Keratinocyte (primary cell): Measurements from ENCODE around the gene PGM2L1. TPM values are rescaled to one million over a fixed set of nuclear protein-coding genes. Genes with fewer than 3 reads are reported as not detected.

ENCODE experiments used
- DNase-seq: peaks from one replicate; pipeline ENCODE4 v3.0.0-alpha.2; 2011; ENCODE audit warnings: low read depth, missing footprints, low spot score
- FAIRE-seq: peaks from 2 replicates; lab custom pipeline; 2011; peaks lifted over from hg19 to GRCh38; lab: Jason Lieb, UNC
- H2AFZ ChIP-seq: 2 replicates; pipeline ENCODE4 v1.6.0; 2012; ENCODE audit warnings: low read length, control low read depth, inconsistent platforms; ENCODE audit not compliant: control insufficient read depth
- H3K27ac ChIP-seq: 2 replicates; pipeline ENCODE4 v1.5.1; 2011; ENCODE audit warnings: low read length; ENCODE audit not compliant: control insufficient read depth, insufficient read depth
- H3K27me3 ChIP-seq: 3 replicates; pipeline ENCODE4 v1.6.0; 2011; ENCODE audit warnings: low read length; ENCODE audit not compliant: control insufficient read depth, insufficient read depth; ENCODE audit errors: extremely low read depth
- H3K36me3 ChIP-seq, 2 experiments: 2 replicates in 1 of 2; 3 replicates in 1 of 2; pipeline ENCODE4 v1.5.1; 2011; ENCODE audit warnings: low read length in 2 of 2, mild to moderate bottlenecking in 1 of 2; ENCODE audit not compliant: control insufficient read depth in 2 of 2, insufficient read depth in 2 of 2; ENCODE audit errors: extremely low read depth in 1 of 2
- H3K4me1 ChIP-seq: 3 replicates; pipeline ENCODE4 v1.5.1; 2011; ENCODE audit warnings: low read length; ENCODE audit not compliant: control insufficient read depth, insufficient read depth; ENCODE audit errors: extremely low read depth
- H3K4me2 ChIP-seq: 3 replicates; pipeline ENCODE4 v1.6.0; 2011; ENCODE audit warnings: low read depth, low read length; ENCODE audit not compliant: control insufficient read depth, insufficient read depth; ENCODE audit errors: extremely low read depth
- H3K4me3 ChIP-seq, 3 experiments: fragments of 200-600 bp in 1 of 3; sonication (generic) in 1 of 3; 2 replicates in 2 of 3; 3 replicates in 1 of 3; pipeline ENCODE4 v1.5.1; 2011 to 2016; ENCODE audit warnings: low read length in 3 of 3, mild to moderate bottlenecking in 3 of 3, control low read depth in 2 of 3, inconsistent platforms in 1 of 3, low read depth in 1 of 3, mixed read lengths in 1 of 3, mixed run types in 1 of 3, moderate library complexity in 1 of 3; ENCODE audit not compliant: control insufficient read depth in 2 of 3, insufficient read depth in 2 of 3; ENCODE audit errors: extremely low read depth in 1 of 3
- H3K79me2 ChIP-seq: 2 replicates; pipeline ENCODE4 v1.6.0; 2012; ENCODE audit warnings: low read length; ENCODE audit not compliant: control insufficient read depth, insufficient read depth
- H3K9ac ChIP-seq: 3 replicates; pipeline ENCODE4 v1.6.0; 2011; ENCODE audit warnings: low read length; ENCODE audit not compliant: control insufficient read depth, insufficient read depth; ENCODE audit errors: extremely low read depth
- H3K9me1 ChIP-seq: 3 replicates; pipeline ENCODE4 v1.6.0; 2011; ENCODE audit warnings: low read length; ENCODE audit not compliant: control insufficient read depth, insufficient read depth; ENCODE audit errors: extremely low read depth
- H3K9me3 ChIP-seq: 2 replicates; pipeline ENCODE4 v1.5.1; 2012; ENCODE audit warnings: low read depth, low read length; ENCODE audit not compliant: control insufficient read depth
- H4K20me1 ChIP-seq: 3 replicates; pipeline ENCODE4 v1.6.0; 2011; ENCODE audit warnings: low read length; ENCODE audit not compliant: control insufficient read depth, insufficient read depth; ENCODE audit errors: extremely low read depth
- EZH2 ChIP-seq: IDR thresholded peaks from one replicate; pipeline ENCODE4 v1.6.1; 2012; ENCODE audit warnings: inconsistent platforms, mild to moderate bottlenecking, low read length, moderate library complexity
- dilution Hi-C: fragments of 300-500 bp; cut with MboI; formaldehyde crosslinking; loops from one replicate; pipeline ENCODE4 v1.7.0; 2020; ENCODE audit warnings: low sequenced_read_pairs; ENCODE audit not compliant: extremely low pct_ligation_motif_present
- polyA plus RNA-seq, 5 experiments: library from polyadenylated mRNA; depleted of rRNA in 3 of 5; stranded (reverse) in 3 of 5; stranded (forward) in 1 of 5; unstranded in 1 of 5; fragments of >200 nt; gene quantifications; 1 replicate in 1 of 5; 2 replicates in 3 of 5; 3 replicates in 1 of 5; pipeline versions ENCODE4 v1.2.1 to v1.2.3, GENCODE V29; 2011 to 2012; ENCODE audit warnings: missing spikeins in 2 of 5, low read depth in 1 of 5, low replicate concordance in 1 of 5
- TF ChIP-seq, protein P1 (sequence below), 3 experiments: IDR thresholded peaks in 1 of 3; conservative IDR thresholded peaks in 1 of 3; optimal IDR thresholded peaks in 1 of 3; 2 replicates in 2 of 3; 3 replicates in 1 of 3; pipeline versions ENCODE3 to v1.5.1; 2011; ENCODE audit warnings: low read length in 3 of 3, mild to moderate bottlenecking in 3 of 3, moderate library complexity in 2 of 3, control low read depth in 1 of 3, inconsistent platforms in 1 of 3; ENCODE audit not compliant: insufficient read depth in 2 of 3; ENCODE audit errors: extremely low read depth in 1 of 3

PGM2L1 gene
- polyA plus RNA-seq, 1 donor (not counting 4 experiments of a cell fraction or from before 2014, with no cell fraction given): 3.1 TPM

DNA sequence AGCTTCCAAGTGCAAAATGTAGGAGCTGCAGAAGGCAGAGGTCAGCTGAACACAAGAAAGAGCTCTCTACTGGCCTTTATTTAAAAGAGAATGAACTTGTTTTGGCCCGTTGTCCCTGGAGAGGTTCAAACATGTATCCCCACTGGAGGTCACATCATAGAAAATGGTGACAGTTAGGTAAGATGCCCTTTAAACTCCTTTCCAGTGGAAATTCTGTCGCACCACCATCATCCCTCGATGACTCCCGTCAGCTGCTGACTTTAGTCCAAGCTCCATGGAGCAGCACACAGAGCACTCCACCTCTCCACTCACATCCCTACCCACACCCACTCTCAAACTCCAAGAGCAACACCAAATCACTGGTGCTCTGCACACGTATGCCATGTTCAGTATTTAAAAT lies 71.6 kb downstream of the PGM2L1 start:
- H4K20me1 ChIP-seq: no peaks in the 10 kb centered on the region
- no peak overlapping the region for H3K27ac ChIP-seq
- H3K4me2 ChIP-seq: no peak overlapping the region
- H3K9me1 ChIP-seq: no peaks in the 10 kb centered on the region
- no peak overlapping the region for H3K9ac ChIP-seq
- no peaks in the 10 kb centered on the region for H3K27me3 ChIP-seq
- no peaks in the 10 kb centered on the region for H3K9me3 ChIP-seq
- H3K4me1 ChIP-seq: peaks cover 3% of the 10 kb centered on the region
- DNase-seq (no peak), FAIRE-seq (no peak)
- dilution Hi-C loops: no loop called here
- H3K4me3 ChIP-seq: no peak overlapping the region
- TF ChIP-seq, protein P1, sequence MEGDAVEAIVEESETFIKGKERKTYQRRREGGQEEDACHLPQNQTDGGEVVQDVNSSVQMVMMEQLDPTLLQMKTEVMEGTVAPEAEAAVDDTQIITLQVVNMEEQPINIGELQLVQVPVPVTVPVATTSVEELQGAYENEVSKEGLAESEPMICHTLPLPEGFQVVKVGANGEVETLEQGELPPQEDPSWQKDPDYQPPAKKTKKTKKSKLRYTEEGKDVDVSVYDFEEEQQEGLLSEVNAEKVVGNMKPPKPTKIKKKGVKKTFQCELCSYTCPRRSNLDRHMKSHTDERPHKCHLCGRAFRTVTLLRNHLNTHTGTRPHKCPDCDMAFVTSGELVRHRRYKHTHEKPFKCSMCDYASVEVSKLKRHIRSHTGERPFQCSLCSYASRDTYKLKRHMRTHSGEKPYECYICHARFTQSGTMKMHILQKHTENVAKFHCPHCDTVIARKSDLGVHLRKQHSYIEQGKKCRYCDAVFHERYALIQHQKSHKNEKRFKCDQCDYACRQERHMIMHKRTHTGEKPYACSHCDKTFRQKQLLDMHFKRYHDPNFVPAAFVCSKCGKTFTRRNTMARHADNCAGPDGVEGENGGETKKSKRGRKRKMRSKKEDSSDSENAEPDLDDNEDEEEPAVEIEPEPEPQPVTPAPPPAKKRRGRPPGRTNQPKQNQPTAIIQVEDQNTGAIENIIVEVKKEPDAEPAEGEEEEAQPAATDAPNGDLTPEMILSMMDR (optimal IDR thresholded peaks at IDR 0.05 in 1 of 3, IDR thresholded peaks at IDR 0.05 in 1 of 3, conservative IDR thresholded peaks at IDR 0.05 in 1 of 3; ENCODE audit: extremely low read depth in 1 of 3, insufficient read depth in 2 of 3, low read length in 3 of 3): no peak
- TF ChIP-seq EZH2: no peak
- H3K79me2 ChIP-seq: no peaks in the 10 kb centered on the region
- H2AFZ ChIP-seq: no peak overlapping the region
- H3K36me3 ChIP-seq: no peaks in the 10 kb centered on the region

DNA sequence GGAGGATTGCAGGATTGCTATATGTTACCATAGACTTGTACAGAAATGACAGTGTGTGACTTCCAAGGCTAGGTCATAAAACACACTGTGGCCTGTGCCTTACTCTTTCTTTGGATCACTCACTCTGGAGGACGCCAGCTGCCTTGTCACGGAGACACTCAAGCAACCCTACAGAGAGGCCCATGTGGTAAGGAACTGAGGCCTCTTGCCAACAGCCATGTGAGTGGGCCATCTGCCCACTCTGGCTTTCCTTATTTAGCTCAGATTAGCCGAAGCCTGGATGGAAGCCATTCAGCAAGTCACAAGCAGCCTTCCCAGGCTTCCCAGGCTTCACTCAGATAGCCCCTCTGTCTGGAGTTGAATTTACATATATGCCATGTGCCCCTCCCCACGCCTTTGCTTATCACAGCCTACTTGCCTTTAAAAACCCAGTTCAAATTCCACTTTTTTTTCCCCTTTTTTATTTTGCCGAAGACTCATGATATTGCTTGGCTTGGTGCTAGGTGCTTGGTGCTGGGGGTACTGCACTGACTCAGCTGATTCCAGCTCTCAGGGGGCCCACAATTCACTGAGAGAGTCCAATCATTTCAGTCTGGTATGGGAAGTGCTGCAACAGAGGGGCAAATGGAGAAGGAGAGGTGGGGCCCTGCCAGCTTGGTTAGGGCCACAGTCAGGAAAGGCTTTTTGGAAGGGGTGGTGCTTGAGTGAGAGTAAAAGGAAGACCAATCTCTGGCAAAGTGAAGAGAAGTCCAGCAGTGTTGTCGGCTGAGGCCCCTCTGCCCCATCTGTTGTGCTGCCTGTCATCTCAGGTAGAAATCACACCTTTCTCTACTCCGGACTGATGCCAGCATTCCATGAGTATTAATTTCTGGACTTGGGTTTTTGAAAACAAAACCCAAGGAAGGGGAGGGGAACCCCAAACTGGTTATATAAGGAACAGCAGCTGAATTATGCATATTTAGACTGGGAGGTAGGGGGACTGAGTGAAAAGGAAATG lies 72.3 kb downstream of the PGM2L1 start:
- DNase-seq: no peak
- no peak overlapping the region for H3K27ac ChIP-seq
- no peak overlapping the region for H3K4me3 ChIP-seq
- no peak for TF ChIP-seq EZH2
- TF ChIP-seq, protein P1 (optimal IDR thresholded peaks at IDR 0.05 in 1 of 3, IDR thresholded peaks at IDR 0.05 in 1 of 3, conservative IDR thresholded peaks at IDR 0.05 in 1 of 3; ENCODE audit: extremely low read depth in 1 of 3, insufficient read depth in 2 of 3, low read length in 3 of 3): no peak
- H3K4me1 ChIP-seq: peaks cover 3% of the 10 kb centered on the region
- dilution Hi-C loops: no loop called here
- no peak for FAIRE-seq
- H3K79me2 ChIP-seq: no peaks in the 10 kb centered on the region
- no peaks in the 10 kb centered on the region for H3K9me3 ChIP-seq
- no peaks in the 10 kb centered on the region for H4K20me1 ChIP-seq
- H3K4me2 ChIP-seq: no peak overlapping the region
- no peaks in the 10 kb centered on the region for H3K9me1 ChIP-seq
- no peaks in the 10 kb centered on the region for H3K36me3 ChIP-seq
- no peak overlapping the region for H3K9ac ChIP-seq
- H2AFZ ChIP-seq: no peak overlapping the region
- H3K27me3 ChIP-seq: no peaks in the 10 kb centered on the region
